H7 (cell line): ENCODE measurements around the gene KMT5C. TPM values are rescaled to one million over a fixed set of nuclear protein-coding genes. Genes with fewer than 3 reads are reported as not detected.

ENCODE experiments used
- DNase-seq: peaks from one replicate; pipeline ENCODE4 v3.0.0; 2012
- H3K27me3 ChIP-seq: 2 replicates; pipeline ENCODE4 v1.6.0; 2011; ENCODE audit warnings: mild to moderate bottlenecking, low read length; ENCODE audit not compliant: control insufficient read depth, insufficient read depth
- H3K36me3 ChIP-seq: replicated peaks from 2 replicates; pipeline ENCODE4 v1.5.1; 2011; ENCODE audit warnings: low read length; ENCODE audit not compliant: control insufficient read depth, insufficient read depth
- H3K4me3 ChIP-seq: 2 replicates; pipeline ENCODE4 v1.5.1; 2011; ENCODE audit warnings: low read depth, mild to moderate bottlenecking, control low read depth, low read length, moderate library complexity; ENCODE audit not compliant: insufficient read depth
- total RNA-seq: library from RNA; depleted of rRNA; stranded (reverse); fragments of >200 nt; shearing (Covaris generic); gene quantifications from 2 replicates; pipeline ENCODE4 v1.2.3, GENCODE V29; 2014

The KMT5C gene
- total RNA-seq, 1 experiment from 2014 or later = 36.1 TPM

DNA sequence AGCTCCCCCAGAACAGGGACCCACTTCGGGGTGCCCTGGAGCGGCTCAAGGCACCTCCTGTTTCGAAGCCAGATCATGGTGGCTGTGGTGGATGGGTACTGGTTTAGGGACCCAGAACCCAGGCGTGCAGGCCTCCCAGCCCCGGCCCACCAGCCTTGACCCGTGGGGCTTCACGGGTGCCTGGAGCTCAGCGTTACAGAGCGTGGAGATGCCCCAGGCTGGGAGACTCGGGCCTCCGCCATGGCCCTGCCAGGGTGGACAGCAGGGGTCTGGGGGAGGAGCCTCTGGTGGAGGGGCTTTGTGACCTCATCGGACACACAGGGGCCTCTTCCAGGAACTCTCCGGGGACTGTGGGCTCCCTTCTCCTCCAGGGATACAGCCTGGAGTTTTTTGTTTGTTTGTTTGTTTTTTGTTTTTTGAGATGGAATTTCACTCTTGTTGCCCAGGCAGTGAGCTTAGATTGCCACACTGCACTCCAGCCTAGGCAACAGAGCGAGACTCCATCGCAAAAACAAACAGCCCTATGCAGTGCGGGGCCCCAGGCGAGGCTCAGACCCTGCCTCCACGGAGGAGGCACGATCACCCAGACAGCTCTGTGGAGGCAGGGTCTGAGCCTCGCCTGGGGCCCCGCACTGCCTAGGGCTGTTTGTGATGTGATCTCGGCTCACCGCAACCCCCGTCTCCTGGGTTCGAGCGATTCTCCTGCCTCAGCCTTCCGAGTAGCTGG, 23.5 kb downstream of the KMT5C start, which contains the start of gene GARIN5B:
Gene GARIN5B, minus strand, starts transcription at position 271 of the 727 bp plus-strand sequence. Its CDS starts 194 bp downstream, at position 77.
- Histone ChIP-seq H3K27me3 (peaks cover 1% of the 10 kb centered on the region; the same call in 1 of the 2 replicates), H3K4me3 (no peak within 1 kb of the TSS), H3K36me3 (no peaks in the 10 kb centered on the region)
- DNase-seq = peak; percentile 87

GRCh38 chr19:55365245-55365644, 25.6 kb downstream of the KMT5C start:
- DNase-seq = no peak
- Histone ChIP-seq H3K4me3 (no peak overlapping the region), H3K27me3 (peaks cover 18% of the 10 kb centered on the region), H3K36me3 (no peaks in the 10 kb centered on the region)

DNA sequence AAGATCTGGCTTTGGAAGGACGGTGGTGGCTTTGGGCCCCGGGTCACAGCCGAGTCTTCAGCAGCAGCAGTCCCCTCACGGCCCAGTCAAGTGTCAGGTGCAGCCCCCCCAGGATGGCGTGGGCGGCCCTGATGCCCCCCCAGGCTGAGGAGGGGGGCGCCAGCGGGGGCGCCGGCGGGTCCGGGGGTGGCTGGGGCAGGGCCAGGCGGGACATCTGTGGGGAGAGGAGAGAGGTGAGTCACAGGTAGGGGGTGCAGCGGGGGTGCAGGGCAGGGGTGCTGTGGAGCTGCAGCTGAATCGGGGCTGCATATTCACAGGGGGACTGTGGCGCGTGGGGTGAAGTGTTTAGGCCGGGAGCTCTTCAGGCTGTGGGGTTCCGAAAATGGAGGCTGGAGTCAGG, 26.3 kb downstream of the KMT5C start:
- H3K36me3 ChIP-seq = no peaks in the 10 kb centered on the region
- H3K4me3 ChIP-seq = no peak overlapping the region
- H3K27me3 ChIP-seq = peaks cover 23% of the 10 kb centered on the region
- DNase-seq = no peak

DNA sequence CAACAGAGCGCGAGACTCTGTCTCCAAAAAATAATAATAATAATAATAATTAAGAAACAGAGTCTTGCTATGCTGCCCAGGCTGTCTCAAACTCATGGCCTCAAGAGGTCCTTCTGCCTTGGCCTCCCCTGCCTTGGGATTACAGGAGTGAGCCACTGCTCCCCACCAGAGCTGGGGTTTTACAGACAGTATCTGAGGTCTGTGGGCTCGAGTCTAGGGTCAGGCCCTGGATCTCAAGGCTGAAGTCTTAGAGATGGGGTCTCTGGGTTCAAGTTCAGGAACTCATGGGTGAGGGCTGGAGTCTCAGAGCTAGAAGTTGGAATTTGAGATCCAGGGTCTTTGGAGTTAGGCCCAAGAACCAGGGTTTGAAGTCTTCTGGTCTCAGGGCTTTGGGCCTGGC, 27.1 kb downstream of the KMT5C start:
- Histone ChIP-seq H3K36me3 (no peaks in the 10 kb centered on the region), H3K27me3 (peaks cover 30% of the 10 kb centered on the region), H3K4me3 (no peak overlapping the region)
- no peak for DNase-seq

DNA sequence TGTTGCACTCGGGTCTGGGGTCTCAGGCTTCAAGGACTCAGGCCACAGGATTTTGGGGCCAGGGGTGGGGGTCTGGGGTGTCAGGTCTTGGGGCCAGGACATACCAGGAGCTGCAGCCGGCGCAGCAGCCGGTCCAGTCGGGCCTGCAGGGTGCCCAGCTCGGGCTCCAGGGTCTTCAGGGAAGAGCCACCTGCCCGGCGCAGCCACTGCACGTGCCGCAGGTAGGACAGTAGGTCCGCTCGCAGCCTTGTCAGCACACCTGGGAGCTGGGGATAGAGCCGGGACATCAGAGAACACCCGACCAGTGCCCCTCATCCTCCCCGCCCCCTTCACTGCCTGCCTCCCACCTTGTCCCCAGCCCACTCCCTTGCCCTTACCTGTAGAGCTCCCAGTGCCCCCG, 28.4 kb downstream of the KMT5C start:
- peaks cover 36% of the 10 kb centered on the region for H3K27me3 ChIP-seq
- DNase-seq = no peak
- no peaks in the 10 kb centered on the region for H3K36me3 ChIP-seq
- no peak overlapping the region for H3K4me3 ChIP-seq

DNA sequence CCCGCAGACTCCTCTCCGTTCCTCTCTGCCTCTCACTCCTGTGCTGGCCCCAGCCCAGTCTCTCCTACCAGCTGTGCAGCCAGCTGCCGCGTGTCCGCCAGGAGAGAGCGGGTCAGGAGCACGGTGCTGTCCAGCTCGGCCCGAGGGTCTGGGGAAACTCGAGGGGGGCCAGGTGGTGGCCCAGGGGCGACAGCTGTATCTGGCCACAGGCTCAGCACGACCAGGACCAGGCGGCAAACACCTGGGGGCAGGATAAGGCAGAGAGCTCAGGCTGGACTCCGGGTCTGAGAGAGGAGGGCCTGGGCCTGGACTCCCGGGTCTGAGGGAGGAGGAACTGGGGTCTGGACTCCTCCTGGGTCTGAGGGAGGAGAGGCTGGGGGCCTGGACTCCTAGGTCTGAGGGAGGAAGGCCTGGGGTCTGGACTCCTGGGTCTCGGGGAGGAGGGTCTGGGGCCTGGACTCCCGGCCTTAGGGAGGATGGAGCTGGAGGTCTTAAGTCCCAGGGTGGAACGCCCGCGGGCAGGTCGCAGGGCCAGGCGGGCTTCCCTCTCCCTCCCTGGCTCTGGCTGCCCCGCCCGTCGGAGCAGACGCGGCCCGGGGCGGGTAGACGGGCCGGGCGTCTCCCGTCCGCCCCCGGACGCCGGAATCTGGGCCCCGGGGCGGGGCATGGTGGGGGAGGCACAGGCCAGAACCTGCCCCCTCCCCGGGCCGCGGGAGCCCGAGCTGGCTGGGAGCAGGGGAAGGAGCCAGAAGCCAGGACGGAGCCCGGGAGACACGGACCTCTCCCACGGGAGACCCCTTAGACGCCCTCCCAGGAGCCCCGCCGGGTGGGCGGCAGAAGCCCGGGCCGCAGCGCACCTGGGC, 29.3 kb downstream of the KMT5C start:
- Histone ChIP-seq H3K36me3 (no peaks in the 10 kb centered on the region), H3K4me3 (peak overlapping the region; percentile 59), H3K27me3 (peaks cover 36% of the 10 kb centered on the region)
- peak; percentile 92 for DNase-seq

GRCh38 chr19:55369653-55370304, 30.1 kb downstream of the KMT5C start:
- DNase-seq = peak; percentile 99
- Histone ChIP-seq H3K36me3 (no peaks in the 10 kb centered on the region), H3K27me3 (peaks cover 36% of the 10 kb centered on the region), H3K4me3 (peak overlapping the region; percentile 59)

DNA sequence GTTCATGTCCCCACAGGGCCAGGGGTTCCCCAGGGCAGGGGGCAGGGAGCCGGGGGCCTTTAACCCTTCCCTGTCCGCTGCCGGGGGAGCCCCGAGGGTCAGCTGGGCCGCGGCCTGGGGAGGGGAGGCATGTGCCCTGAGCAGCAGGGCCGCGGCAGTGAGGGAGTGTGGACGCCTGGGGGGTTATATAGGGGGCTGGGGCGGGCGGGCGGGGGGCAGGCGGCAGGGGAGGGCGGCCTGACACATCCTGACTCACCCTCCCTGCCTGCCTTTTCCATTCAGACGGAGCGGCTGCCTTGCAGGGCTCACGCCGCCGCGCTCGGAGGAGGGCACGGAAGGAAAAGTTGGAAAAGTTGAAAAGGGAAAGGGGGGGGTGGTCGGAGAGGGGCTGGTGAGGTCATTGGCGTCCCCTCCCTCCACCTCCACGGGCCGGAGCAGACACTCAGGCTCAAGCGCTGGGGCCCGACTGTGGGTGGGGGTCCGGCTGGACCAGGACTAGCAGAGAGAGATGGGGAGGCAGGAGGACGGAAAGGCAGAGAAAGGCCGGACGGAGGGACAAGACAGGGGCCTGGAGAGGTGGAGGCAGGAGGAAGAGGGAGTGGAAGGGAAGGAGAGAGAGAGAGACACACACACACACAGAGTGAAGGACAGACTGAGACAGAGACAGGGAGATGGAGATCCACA, 30.8 kb downstream of the KMT5C start, which contains the start of gene IL11:
Gene IL11, minus strand, starts transcription at position 159 of the 684 bp plus-strand sequence. Its CDS starts 153 bp downstream, at position 6.
- no peak for DNase-seq
- Histone ChIP-seq H3K4me3 (peak within 1 kb of the TSS; percentile 59), H3K36me3 (no peaks in the 10 kb centered on the region), H3K27me3 (peaks cover 36% of the 10 kb centered on the region)

- Histone ChIP-seq H3K27me3 (peaks cover 39% of the 10 kb centered on the region), H3K36me3 (no peaks in the 10 kb centered on the region), H3K4me3 (no peak overlapping the region)
- DNase-seq = peak; percentile 73
These were observed 32.8 kb downstream of the KMT5C start for GRCh38 chr19:55372316-55373081.

- peak; percentile 82 for DNase-seq
- Histone ChIP-seq H3K27me3 (peaks cover 41% of the 10 kb centered on the region), H3K36me3 (no peaks in the 10 kb centered on the region), H3K4me3 (no peak overlapping the region)
These were observed 33.8 kb downstream of the KMT5C start for GRCh38 chr19:55373306-55373992.

- Histone ChIP-seq H3K27me3 (peaks cover 36% of the 10 kb centered on the region), H3K4me3 (no peak overlapping the region), H3K36me3 (no peaks in the 10 kb centered on the region)
- peak; percentile 88 for DNase-seq
These were observed 34.5 kb downstream of the KMT5C start for GRCh38 chr19:55373993-55374757.

- no peaks in the 10 kb centered on the region for H3K36me3 ChIP-seq
- peaks cover 20% of the 10 kb centered on the region for H3K27me3 ChIP-seq
- DNase-seq = peak; percentile 84
- H3K4me3 ChIP-seq = peak within 1 kb of the TSS; percentile 43
These were observed 36.7 kb downstream of the KMT5C start, which contains the start of gene TMEM190 for GRCh38 chr19:55376241-55376933. TSS of gene TMEM190 (plus strand) at chr19:55376826. CDS start at chr19:55376854, 28 bp downstream.
